Activated CD8-positive, alpha-beta memory T cell treated with anti-CD3 and anti-CD28 coated beads, Interleukin-2, amount 50 U/mL, for 48 hours (primary cell): ENCODE results near the gene ZNF135.

Experiments
- DNase-seq: peaks from one replicate; pipeline ENCODE4 v3.0.0-alpha.2; 2020

Gene ZNF135

GRCh38 chr19:58059003-58059670 is at the start of gene ZNF135:
Gene ZNF135 (plus strand): TSS chr19:58059282. CDS start chr19:58060003, 721 bp downstream.
- peak; percentile 73 for DNase-seq

GRCh38 chr19:58009301-58009665 is 49.8 kb upstream of the ZNF135 start:
- DNase-seq, result no peak

GRCh38 chr19:58009666-58010301 is 49.3 kb upstream of the ZNF135 start:
- DNase-seq, result peak; percentile 80

GRCh38 chr19:58010507-58010906 is 48.6 kb upstream of the ZNF135 start:
- no peak for DNase-seq

- no peak for DNase-seq
These were observed 44.9 kb upstream of the ZNF135 start for GRCh38 chr19:58014141-58014540.

GRCh38 chr19:58020129-58020528 is 39.0 kb upstream of the ZNF135 start:
- DNase-seq, result no peak

- no peak for DNase-seq
These were observed 37.4 kb upstream of the ZNF135 start for GRCh38 chr19:58021541-58022282.

- DNase-seq, result no peak
These were observed 36.8 kb upstream of the ZNF135 start for GRCh38 chr19:58022283-58022660.

GRCh38 chr19:58024661-58025060 is 34.4 kb upstream of the ZNF135 start:
- DNase-seq, result no peak

GRCh38 chr19:58033741-58034476 is 25.2 kb upstream of the ZNF135 start, which contains the start of gene ZSCAN1:
Gene ZSCAN1 (plus strand): TSS chr19:58034025. CDS start chr19:58037837, 3,812 bp downstream.
- DNase-seq, result peak; percentile 53

GRCh38 chr19:58034477-58034793 is 24.6 kb upstream of the ZNF135 start:
- no peak for DNase-seq

GRCh38 chr19:58035863-58036262 is 23.2 kb upstream of the ZNF135 start:
- DNase-seq, result no peak

- no peak for DNase-seq
These were observed 21.0 kb upstream of the ZNF135 start for GRCh38 chr19:58037927-58038687.

- DNase-seq, result no peak
These were observed 20.3 kb upstream of the ZNF135 start for GRCh38 chr19:58038688-58039204.

GRCh38 chr19:58040751-58041525 is 18.1 kb upstream of the ZNF135 start:
- DNase-seq, result no peak

- no peak for DNase-seq
These were observed 16.4 kb upstream of the ZNF135 start for GRCh38 chr19:58042495-58043340.

GRCh38 chr19:58044391-58044790 is 14.7 kb upstream of the ZNF135 start:
- no peak for DNase-seq

- DNase-seq, result no peak
These were observed 14.2 kb upstream of the ZNF135 start for GRCh38 chr19:58044886-58045285.

GRCh38 chr19:58045411-58046050 is 13.6 kb upstream of the ZNF135 start:
- no peak for DNase-seq

- no peak for DNase-seq
These were observed 12.2 kb upstream of the ZNF135 start for GRCh38 chr19:58046856-58047255.
